Lower leg skin (tissue), 4 donors: ENCODE results near the gene ANKRD33B. TPM values are rescaled to one million over a fixed set of nuclear protein-coding genes. Genes with fewer than 3 reads are reported as not detected.

Source experiments
- DNase-seq, 2 donors: peaks; one replicate each; pipeline ENCODE4 v3.0.0-alpha.2; 2019; ENCODE audit warnings: low spot score in 2 of 2
- H3K4me3 ChIP-seq: fragments of 200-600 bp; sonication (generic); 2 replicates; pipeline ENCODE4 v1.5.1; 2017; ENCODE audit warnings: mild to moderate bottlenecking, low read depth; ENCODE audit not compliant: poor library complexity, severe bottlenecking
- POLR2A ChIP-seq, 2 donors: fragments of 450-650 bp; IDR thresholded peaks; one replicate each; pipeline ENCODE4 v1.6.1; 2016 to 2017; ENCODE audit warnings: antibody characterized with exemption in 2 of 2, mild to moderate bottlenecking in 1 of 2, moderate library complexity in 1 of 2
- WGBS, 2 donors: methylation state at CpG; one replicate each; pipeline ENCODE4 v1.1.5; 2018; 5-methylcytosine and 5-hydroxymethylcytosine counted together
- intact Hi-C: fragments of 100-400 bp; cut with DNase I; formaldehyde crosslinking; loops from one replicate; pipeline ENCODE4 v1.15.0; 2023; ENCODE audit warnings: low total_unique reads
- total RNA-seq, 4 donors: library from RNA; depleted of rRNA; stranded (reverse); fragments of >200 nt; gene quantifications; one replicate each; pipeline ENCODE4 v1.1.0, GENCODE V29; 2016
- TF ChIP-seq, protein P1 (sequence below), 3 donors: fragments of 450-650 bp; IDR thresholded peaks; one replicate each; pipeline ENCODE4 v1.5.1; 2016; ENCODE audit warnings: antibody characterized with exemption in 3 of 3, mild to moderate bottlenecking in 3 of 3, moderate library complexity in 2 of 3

Gene ANKRD33B
- total RNA-seq, 4 donors from 2014 or later: 12.6 to 35.4 (median 17.6) TPM

DNA sequence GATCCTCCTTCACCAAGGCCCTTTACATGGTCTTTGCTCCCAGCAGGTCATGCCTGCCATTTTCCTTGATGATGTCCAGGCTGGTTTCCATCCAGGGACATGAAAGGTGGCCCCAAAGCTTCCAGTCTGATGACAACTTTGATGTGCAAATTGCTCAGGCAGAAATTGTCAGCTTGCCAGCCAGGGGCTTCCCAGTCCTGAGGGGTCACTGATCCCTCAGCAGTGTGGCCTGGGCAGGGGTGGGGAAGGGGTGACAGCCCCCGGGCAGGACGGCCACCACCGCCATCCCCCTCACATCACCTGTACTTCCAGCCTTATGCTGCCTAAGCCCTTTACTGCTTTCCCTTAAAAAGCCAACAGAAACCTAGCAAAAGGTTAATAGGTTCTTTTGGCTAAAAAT lies 96.3 kb downstream of the ANKRD33B start:
- TF ChIP-seq, protein P1, sequence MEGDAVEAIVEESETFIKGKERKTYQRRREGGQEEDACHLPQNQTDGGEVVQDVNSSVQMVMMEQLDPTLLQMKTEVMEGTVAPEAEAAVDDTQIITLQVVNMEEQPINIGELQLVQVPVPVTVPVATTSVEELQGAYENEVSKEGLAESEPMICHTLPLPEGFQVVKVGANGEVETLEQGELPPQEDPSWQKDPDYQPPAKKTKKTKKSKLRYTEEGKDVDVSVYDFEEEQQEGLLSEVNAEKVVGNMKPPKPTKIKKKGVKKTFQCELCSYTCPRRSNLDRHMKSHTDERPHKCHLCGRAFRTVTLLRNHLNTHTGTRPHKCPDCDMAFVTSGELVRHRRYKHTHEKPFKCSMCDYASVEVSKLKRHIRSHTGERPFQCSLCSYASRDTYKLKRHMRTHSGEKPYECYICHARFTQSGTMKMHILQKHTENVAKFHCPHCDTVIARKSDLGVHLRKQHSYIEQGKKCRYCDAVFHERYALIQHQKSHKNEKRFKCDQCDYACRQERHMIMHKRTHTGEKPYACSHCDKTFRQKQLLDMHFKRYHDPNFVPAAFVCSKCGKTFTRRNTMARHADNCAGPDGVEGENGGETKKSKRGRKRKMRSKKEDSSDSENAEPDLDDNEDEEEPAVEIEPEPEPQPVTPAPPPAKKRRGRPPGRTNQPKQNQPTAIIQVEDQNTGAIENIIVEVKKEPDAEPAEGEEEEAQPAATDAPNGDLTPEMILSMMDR (IDR thresholded peaks at IDR 0.05): no peak
- TF ChIP-seq POLR2A (IDR thresholded peaks at IDR 0.05): no peak
- intact Hi-C loops: no loop called here
- H3K4me3 ChIP-seq: no peak overlapping the region
- peak in 1 of 2 donors; percentile 72 for DNase-seq
- 88 to 93% methylated on average over 3 of the region's 3 CpGs for WGBS, 2 donors

DNA sequence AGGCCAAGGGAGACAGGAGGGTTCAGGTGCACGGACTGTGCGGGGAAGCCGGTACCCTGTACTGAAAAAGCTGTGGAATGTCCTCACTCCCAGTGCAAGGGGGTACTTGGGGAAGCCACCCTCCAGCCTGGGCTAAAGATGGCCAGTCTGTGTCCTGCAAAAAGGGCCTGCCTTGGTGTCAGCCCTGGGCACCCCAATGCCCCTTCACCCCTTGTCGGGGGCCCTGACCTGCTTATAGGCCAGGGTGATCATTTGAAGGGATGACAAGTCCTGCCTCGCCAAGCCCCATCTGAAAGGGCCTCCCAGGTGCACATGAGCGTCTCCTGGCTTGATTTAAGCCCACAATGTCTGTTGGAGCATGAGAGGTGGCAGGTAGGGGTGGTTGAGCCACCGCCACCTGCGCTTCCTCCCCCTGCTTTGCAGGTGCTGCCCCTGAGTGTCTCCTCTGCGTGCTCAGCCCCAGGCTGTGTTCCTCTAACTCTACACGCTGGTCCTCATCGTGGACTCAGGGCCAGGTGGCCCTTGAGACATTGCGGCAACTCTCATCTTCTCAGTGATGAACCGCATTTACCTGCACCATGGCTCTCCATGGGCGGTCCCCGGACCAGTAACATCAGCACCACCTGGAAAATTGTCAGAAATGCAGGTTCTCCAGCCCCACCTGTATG lies 97.0 kb downstream of the ANKRD33B start:
- WGBS, 2 donors: 92 to 97% methylated on average over 15 of the region's 15 CpGs
- TF ChIP-seq POLR2A (IDR thresholded peaks at IDR 0.05): no peak
- TF ChIP-seq, protein P1 (IDR thresholded peaks at IDR 0.05): no peak
- H3K4me3 ChIP-seq: no peak overlapping the region
- intact Hi-C loops: no loop called here
- peak in 1 of 2 donors; percentile 82 for DNase-seq

DNA sequence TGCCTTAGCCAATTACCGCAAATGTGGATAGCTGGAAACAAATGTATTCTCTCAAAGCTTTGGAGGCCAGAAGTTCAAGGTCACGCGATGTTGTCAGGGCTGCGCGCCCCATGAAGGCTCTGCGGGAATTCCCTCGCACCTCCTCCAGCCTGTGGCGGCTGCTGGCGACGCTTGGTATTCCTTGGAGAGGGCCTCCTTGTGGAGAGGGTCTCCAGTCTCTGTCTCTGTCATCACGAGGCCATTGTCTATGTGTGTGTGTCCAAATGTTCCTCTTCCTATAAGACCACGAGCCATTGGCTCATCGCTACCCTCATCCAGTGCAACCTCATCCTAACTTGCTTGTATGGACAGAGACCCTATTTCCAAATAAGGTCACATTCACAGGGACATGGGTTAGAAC lies 97.5 kb downstream of the ANKRD33B start:
- H3K4me3 ChIP-seq: no peak overlapping the region
- WGBS, 2 donors: 97 to 98% methylated on average over 13 of the region's 13 CpGs
- no peak for TF ChIP-seq POLR2A (IDR thresholded peaks at IDR 0.05)
- TF ChIP-seq, protein P1 (IDR thresholded peaks at IDR 0.05): no peak
- intact Hi-C loops: no loop called here
- peak in 1 of 2 donors; percentile 60 for DNase-seq

DNA sequence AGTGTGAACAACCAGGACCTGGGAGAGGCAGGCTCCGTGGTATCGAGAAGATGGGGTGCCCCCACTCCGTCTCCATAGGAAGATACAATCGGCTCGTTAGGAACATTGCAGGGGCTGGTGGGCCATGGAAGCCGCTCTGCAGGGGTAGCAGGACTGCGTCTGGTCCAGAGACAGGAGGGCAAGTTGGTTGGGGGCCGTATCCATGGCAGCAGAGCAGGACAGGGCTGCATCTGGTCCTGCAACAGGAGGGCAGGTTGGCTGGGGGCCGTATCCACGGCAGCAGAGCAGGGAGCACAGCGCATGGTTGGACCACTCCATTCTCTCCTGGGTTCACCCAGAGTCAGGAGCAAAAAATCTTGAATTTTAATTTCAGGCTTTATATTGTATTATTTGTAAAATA lies 98.2 kb downstream of the ANKRD33B start:
- H3K4me3 ChIP-seq: no peak overlapping the region
- TF ChIP-seq, protein P1 (IDR thresholded peaks at IDR 0.05): no peak
- no peak for TF ChIP-seq POLR2A (IDR thresholded peaks at IDR 0.05)
- intact Hi-C loops: no loop called here
- WGBS, 2 donors: 85 to 96% methylated on average over 11 of the region's 11 CpGs
- DNase-seq: peak in 1 of 2 donors; percentile 48

DNA sequence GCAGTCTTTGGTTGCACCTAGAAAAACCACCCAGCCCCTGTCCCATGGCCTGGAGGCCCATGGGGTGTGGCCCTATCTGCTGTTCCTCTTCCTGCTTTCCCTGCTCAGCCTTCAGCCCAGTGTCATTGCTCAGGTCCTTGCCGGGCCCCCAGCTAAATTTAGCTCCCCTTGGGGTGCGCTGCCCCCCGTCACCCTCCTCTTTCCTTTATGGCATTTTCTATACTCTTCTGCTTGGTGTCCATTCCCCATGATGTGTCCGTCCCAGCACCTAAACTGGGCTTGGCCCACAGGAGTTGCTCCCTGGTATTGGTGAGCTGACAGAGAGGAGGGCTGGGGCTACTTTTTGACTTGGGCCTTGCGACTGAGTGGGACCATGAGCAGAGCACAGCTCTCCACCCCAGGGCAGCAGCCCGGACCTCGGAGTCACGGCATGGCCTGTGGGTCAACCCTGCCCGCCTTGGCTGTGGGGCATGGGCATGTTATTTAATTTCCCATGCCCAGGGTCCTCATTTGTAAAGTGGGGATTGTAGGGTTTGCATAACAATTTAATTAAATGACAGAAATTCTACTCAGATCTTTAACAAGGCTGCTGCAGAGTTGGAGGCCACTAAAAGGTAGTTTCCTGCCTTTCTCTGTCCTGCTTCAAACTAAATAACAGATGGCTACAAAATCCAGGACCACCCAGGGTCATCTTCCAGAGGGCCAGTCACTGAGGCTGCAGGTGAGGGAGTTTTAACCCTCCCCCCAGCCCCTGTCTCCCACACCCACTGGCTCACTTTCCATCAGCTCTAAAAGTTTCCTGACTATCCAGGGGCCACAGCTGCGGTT lies 99.0 kb downstream of the ANKRD33B start:
- intact Hi-C loops: no loop called here
- TF ChIP-seq, protein P1 (IDR thresholded peaks at IDR 0.05): no peak
- no peak for TF ChIP-seq POLR2A (IDR thresholded peaks at IDR 0.05)
- peak in 1 of 2 donors; percentile 53 for DNase-seq
- WGBS, 2 donors: 82 to 84% methylated on average over 10 of the region's 10 CpGs
- no peak overlapping the region for H3K4me3 ChIP-seq
